PFSK-1 (cell line): ENCODE results near the gene RGL3.

ENCODE experiments used
- FOXP2 ChIP-seq: optimal IDR thresholded peaks from 2 replicates; pipeline ENCODE3; 2011; ENCODE audit warnings: borderline replicate concordance, control low read depth, inconsistent platforms; ENCODE audit not compliant: insufficient read depth; ENCODE audit errors: extremely low read length, extremely low read depth
- POLR2AphosphoS5 ChIP-seq: IDR thresholded peaks from 2 replicates; pipeline ENCODE4 v1.6.1; 2012; ENCODE audit warnings: low read depth, mild to moderate bottlenecking, control low read depth, low read length, moderate library complexity
- REST ChIP-seq, 2 experiments: IDR thresholded peaks; 2 replicates each; pipeline versions ENCODE4 v1.6.1 to v1.8.0; 2011 to 2012; ENCODE audit warnings: low read depth in 2 of 2, low read length in 2 of 2, control low read depth in 1 of 2, inconsistent platforms in 1 of 2, mild to moderate bottlenecking in 1 of 2, moderate library complexity in 1 of 2; ENCODE audit not compliant: insufficient read depth in 1 of 2
- SIN3A ChIP-seq: IDR thresholded peaks from 2 replicates; pipeline ENCODE4 v1.6.1; 2012; ENCODE audit warnings: mild to moderate bottlenecking, low read length, moderate library complexity, borderline replicate concordance; ENCODE audit not compliant: insufficient read depth
- TAF1 ChIP-seq: IDR thresholded peaks from 2 replicates; pipeline ENCODE4 v1.6.1; 2012; ENCODE audit warnings: low read length, control low read depth, borderline replicate concordance; ENCODE audit not compliant: insufficient read depth

Gene RGL3

GRCh38 chr19:11461453-11461852 is 42.3 kb upstream of the RGL3 start:
- TF ChIP-seq TAF1: no peak
- no peak for TF ChIP-seq POLR2AphosphoS5
- no peak for TF ChIP-seq REST (IDR thresholded peaks at IDR 0.05; ENCODE audit: insufficient read depth in 1 of 2, low read depth in 2 of 2, low read length in 2 of 2)
- TF ChIP-seq SIN3A: no peak
- TF ChIP-seq FOXP2: no peak

GRCh38 chr19:11460207-11460606 is 41.1 kb upstream of the RGL3 start:
- TF ChIP-seq SIN3A (no peak), FOXP2 (no peak), REST (IDR thresholded peaks at IDR 0.05; ENCODE audit: insufficient read depth in 1 of 2, low read depth in 2 of 2, low read length in 2 of 2) (no peak), TAF1 (no peak), POLR2AphosphoS5 (no peak)

DNA sequence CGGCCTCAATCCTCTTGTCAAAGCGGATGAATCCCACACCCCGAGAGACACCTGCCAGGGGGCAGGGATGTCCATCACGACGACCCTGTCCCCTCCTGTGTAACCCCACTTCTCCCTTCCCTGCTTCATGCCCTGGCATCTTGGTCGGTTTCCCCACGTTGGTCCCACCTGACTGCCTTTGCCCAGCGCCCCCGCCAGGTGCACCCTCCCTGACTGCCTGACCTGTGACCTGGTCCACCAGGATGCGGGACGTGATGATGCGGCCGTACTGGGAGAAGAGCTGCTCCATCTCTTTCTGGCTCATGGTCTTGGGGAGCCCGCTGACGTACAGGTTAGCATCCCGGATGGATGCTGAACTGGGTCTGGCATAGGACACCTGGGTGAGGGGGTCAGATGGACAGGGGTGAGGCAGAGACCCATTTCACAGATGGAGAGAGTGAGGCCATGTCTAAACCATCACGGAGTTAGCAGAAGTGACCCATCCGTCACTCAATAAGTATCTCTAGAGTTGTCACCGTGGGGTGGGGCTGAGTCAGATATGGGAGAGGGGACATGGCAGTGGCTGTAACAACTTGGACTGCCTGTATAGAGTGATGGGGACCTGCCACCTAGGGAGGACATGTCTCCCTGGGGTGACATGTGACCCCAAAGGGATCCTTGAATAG is 39.3 kb upstream of the RGL3 start:
- TF ChIP-seq POLR2AphosphoS5 (no peak), SIN3A (no peak), TAF1 (no peak), REST (IDR thresholded peaks at IDR 0.05; ENCODE audit: insufficient read depth in 1 of 2, low read depth in 2 of 2, low read length in 2 of 2) (no peak), FOXP2 (no peak)

- TF ChIP-seq REST (IDR thresholded peaks at IDR 0.05; ENCODE audit: insufficient read depth in 1 of 2, low read depth in 2 of 2, low read length in 2 of 2) (no peak), FOXP2 (no peak)
These were observed 38.7 kb upstream of the RGL3 start for GRCh38 chr19:11457831-11458230.

DNA sequence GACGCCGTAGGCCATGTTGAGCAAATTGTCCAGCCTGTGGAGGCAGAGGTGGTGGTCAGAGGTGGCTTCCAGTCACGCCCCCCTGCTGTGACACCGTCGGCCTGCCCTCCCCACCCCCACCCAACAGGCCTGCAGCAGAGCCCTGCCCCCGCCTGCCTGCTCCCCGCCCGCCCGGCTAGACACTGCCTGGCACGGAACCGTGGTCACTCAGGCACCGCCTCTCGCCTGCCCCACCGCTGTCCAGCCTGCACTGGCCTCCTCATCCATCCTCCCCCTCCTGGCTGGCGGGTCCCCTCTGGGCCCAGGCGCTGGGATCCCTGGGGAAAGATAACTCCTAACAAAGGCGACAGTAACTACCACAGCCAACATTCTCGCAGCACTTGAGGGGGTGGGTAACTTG is 38.0 kb upstream of the RGL3 start:
- TF ChIP-seq FOXP2 (no peak), POLR2AphosphoS5 (no peak), REST (IDR thresholded peaks at IDR 0.05; ENCODE audit: insufficient read depth in 1 of 2, low read depth in 2 of 2, low read length in 2 of 2) (no peak)
